ENCODE measurements around the gene HS3ST6.
A peak's percentile ranks its signal among the peaks of the same experiment; 100 is the strongest.

The HS3ST6 gene

GRCh38 chr16:1907226-1907860 is 10.9 kb downstream of the HS3ST6 start:
- Mint-ChIP-seq H3K4me1 (peaks cover 38% of the 10 kb centered on the region), H3K4me3 (no peak overlapping the region)

DNA sequence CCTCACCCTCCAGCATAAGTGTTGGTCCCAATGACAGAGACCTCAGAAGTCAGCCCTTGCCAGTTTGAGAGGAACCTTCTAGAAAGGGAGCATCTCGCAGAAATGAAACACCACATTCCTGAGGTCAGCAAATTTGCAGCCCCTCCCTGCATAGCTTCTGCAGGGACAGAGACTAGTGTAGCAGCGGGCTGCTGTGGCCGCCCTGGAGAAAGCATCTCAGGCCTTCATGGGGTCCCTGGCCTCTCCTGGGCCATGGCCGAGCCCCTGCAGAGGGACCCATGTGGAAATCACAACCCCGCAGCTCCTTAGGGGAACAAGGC is 11.4 kb downstream of the HS3ST6 start:
- peaks cover 19% of the 10 kb centered on the region for H3K27me3 Mint-ChIP-seq (ENCODE audit: low read depth, poor library complexity)
- H3K4me1 Mint-ChIP-seq, result peaks cover 36% of the 10 kb centered on the region
- TF ChIP-seq, protein P1, sequence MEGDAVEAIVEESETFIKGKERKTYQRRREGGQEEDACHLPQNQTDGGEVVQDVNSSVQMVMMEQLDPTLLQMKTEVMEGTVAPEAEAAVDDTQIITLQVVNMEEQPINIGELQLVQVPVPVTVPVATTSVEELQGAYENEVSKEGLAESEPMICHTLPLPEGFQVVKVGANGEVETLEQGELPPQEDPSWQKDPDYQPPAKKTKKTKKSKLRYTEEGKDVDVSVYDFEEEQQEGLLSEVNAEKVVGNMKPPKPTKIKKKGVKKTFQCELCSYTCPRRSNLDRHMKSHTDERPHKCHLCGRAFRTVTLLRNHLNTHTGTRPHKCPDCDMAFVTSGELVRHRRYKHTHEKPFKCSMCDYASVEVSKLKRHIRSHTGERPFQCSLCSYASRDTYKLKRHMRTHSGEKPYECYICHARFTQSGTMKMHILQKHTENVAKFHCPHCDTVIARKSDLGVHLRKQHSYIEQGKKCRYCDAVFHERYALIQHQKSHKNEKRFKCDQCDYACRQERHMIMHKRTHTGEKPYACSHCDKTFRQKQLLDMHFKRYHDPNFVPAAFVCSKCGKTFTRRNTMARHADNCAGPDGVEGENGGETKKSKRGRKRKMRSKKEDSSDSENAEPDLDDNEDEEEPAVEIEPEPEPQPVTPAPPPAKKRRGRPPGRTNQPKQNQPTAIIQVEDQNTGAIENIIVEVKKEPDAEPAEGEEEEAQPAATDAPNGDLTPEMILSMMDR (IDR thresholded peaks at IDR 0.05), result no peak
- H3K27ac Mint-ChIP-seq, result no peak overlapping the region
- no peak overlapping the region for H3K4me3 Mint-ChIP-seq
- H3K9me3 Mint-ChIP-seq, result no peaks in the 10 kb centered on the region
- DNase-seq, result no peak
- H3K36me3 Mint-ChIP-seq (ENCODE audit: low read depth), result no peaks in the 10 kb centered on the region

More at GRCh38 chr16:1907226-1907860, 10.9 kb downstream of the HS3ST6 start:
- H3K27ac Mint-ChIP-seq, result no peak overlapping the region
- TF ChIP-seq, protein P1 (IDR thresholded peaks at IDR 0.05), result no peak
- peaks cover 21% of the 10 kb centered on the region for H3K27me3 Mint-ChIP-seq (ENCODE audit: low read depth, poor library complexity)
- DNase-seq, result no peak
- no peaks in the 10 kb centered on the region for H3K9me3 Mint-ChIP-seq
- no peaks in the 10 kb centered on the region for H3K36me3 Mint-ChIP-seq (ENCODE audit: low read depth)

- Mint-ChIP-seq H3K9me3 (no peaks in the 10 kb centered on the region), H3K36me3 (ENCODE audit: low read depth) (no peaks in the 10 kb centered on the region), H3K27me3 (ENCODE audit: low read depth, poor library complexity) (peaks cover 19% of the 10 kb centered on the region), H3K4me3 (no peak overlapping the region), H3K4me1 (peaks cover 36% of the 10 kb centered on the region), H3K27ac (peak overlapping the region; percentile 33)
- no peak for DNase-seq
- TF ChIP-seq, protein P1 (IDR thresholded peaks at IDR 0.05), result no peak
These were observed 12.0 kb downstream of the HS3ST6 start for GRCh38 chr16:1906055-1906845.

DNA sequence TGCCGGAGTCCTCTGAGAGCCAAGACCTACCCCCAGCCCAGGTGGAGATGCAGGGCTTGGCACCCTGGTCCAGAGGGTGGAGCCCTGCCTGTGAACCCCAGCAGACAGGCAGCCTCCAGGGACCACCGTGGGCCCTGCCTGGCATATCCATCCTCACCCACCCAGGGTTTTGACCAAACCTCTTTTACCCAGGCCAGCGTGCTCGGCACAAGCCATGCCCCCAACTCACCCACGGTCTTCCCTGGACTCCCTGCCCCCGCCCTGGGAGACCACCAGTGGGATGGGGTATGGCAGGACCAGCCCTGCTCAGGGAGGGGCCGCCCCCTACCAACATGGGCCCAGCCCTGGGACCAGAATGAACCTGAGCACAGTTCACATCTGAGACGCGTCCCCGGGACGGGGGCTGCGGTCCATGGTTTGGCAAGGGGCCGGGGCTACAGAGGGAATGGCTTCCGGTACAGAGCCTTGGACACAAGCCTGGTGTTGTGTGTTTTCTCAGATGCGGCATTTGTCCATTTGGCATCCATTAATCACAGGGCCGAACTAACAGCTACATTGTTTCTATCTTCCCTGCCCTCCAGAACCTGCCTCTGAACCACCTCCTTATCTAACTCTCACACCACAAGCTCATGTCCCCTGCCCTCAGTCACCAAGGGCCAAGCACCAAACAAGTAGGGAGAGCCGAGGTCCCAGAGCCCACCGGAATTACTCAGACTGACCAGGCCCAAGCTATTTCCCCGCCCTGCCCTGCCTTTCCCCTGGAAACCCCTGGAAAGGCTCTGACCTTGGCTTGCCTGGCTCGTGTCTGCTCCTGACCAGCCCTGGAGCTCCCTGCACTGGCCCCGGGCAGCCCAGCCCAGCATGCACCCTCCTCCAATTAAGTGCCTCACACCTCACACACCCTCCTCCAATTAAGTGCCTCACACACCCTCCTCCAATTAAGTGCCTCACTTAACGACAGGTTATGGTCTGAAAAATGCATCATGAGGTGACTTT is 14.1 kb downstream of the HS3ST6 start:
- TF ChIP-seq, protein P1 (IDR thresholded peaks at IDR 0.05), result no peak
- Mint-ChIP-seq H3K4me3 (no peak overlapping the region), H3K4me1 (peaks cover 36% of the 10 kb centered on the region), H3K36me3 (ENCODE audit: low read depth) (no peaks in the 10 kb centered on the region), H3K9me3 (no peaks in the 10 kb centered on the region), H3K27me3 (ENCODE audit: low read depth, poor library complexity) (peaks cover 32% of the 10 kb centered on the region), H3K27ac (peak overlapping the region; percentile 49)
- no peak for DNase-seq

GRCh38 chr16:1903220-1903574 is 15.0 kb downstream of the HS3ST6 start:
- TF ChIP-seq, protein P1 (IDR thresholded peaks at IDR 0.05), result no peak
- H3K4me3 Mint-ChIP-seq, result no peak overlapping the region
- H3K27ac Mint-ChIP-seq, result no peak overlapping the region
- DNase-seq, result no peak
- H3K27me3 Mint-ChIP-seq (ENCODE audit: low read depth, poor library complexity), result peaks cover 30% of the 10 kb centered on the region
- no peaks in the 10 kb centered on the region for H3K36me3 Mint-ChIP-seq (ENCODE audit: low read depth)
- H3K9me3 Mint-ChIP-seq, result no peaks in the 10 kb centered on the region
- peaks cover 29% of the 10 kb centered on the region for H3K4me1 Mint-ChIP-seq

Measured in nephron progenitor cell (in vitro differentiated cells).